ENCODE measurements around the gene TFPI.

Gene TFPI

GRCh38 chr2:187506416-187506815 lies 47.8 kb downstream of the TFPI start:
- Mint-ChIP-seq H3K36me3 (no peaks in the 10 kb centered on the region), H3K4me1 (no peaks in the 10 kb centered on the region), H3K9me3 (peaks cover 10% of the 10 kb centered on the region), H3K4me3 (no peak overlapping the region), H3K27ac (no peak overlapping the region)
- no peak for DNase-seq (ENCODE audit: low spot score in 2 of 2)
- no peak for ATAC-seq

- no peak for DNase-seq (ENCODE audit: low spot score in 2 of 2)
- H3K36me3 Mint-ChIP-seq = no peaks in the 10 kb centered on the region
- no peaks in the 10 kb centered on the region for H3K4me1 Mint-ChIP-seq
- H3K4me3 Mint-ChIP-seq = no peak overlapping the region
- no peak for ATAC-seq
- H3K27ac Mint-ChIP-seq = no peak overlapping the region
- peaks cover 9% of the 10 kb centered on the region for H3K9me3 Mint-ChIP-seq
Measured at GRCh38 chr2:187505065-187505672, 49.1 kb downstream of the TFPI start.

DNA sequence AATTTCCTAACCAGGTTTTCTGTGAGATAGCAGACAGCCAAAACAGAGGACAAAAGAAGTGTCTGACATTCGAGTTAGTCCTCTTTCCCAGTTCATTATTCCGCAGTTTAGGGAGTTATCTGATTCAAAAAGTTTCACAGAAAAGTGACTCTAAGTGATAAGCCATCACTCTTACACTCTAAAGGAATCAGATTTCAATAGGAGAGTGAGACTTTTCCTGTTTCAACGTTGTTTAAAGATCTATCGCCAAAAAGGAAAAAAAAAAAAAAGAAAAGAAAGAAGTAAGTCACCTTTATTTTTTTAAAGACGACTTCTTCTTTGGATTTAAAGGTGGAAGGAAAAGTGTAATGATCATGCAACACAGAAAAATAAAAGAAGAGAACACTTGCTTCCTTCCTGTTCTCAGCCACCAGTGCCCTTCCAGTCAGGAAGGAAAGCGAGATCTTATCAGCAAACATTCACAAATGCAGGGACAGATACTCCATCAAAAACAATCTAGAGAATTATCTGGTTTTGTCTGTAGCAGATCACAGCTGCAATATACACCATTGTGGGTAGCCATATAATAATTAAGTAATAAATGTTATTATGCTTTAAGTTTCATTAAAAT lies 49.8 kb downstream of the TFPI start:
- H3K36me3 Mint-ChIP-seq = no peaks in the 10 kb centered on the region
- no peak overlapping the region for H3K4me3 Mint-ChIP-seq
- H3K4me1 Mint-ChIP-seq = no peaks in the 10 kb centered on the region
- DNase-seq (ENCODE audit: low spot score in 2 of 2) = no peak
- no peak overlapping the region for H3K27ac Mint-ChIP-seq
- no peak for ATAC-seq
- H3K9me3 Mint-ChIP-seq = peaks cover 3% of the 10 kb centered on the region

- H3K9me3 Mint-ChIP-seq = peaks cover 3% of the 10 kb centered on the region
- no peaks in the 10 kb centered on the region for H3K36me3 Mint-ChIP-seq
- DNase-seq (ENCODE audit: low spot score in 2 of 2) (no peak), ATAC-seq (no peak)
- H3K4me1 Mint-ChIP-seq = no peaks in the 10 kb centered on the region
- no peak overlapping the region for H3K4me3 Mint-ChIP-seq
- H3K27ac Mint-ChIP-seq = no peak overlapping the region
Measured at GRCh38 chr2:187503700-187504099, 50.5 kb downstream of the TFPI start.

DNA sequence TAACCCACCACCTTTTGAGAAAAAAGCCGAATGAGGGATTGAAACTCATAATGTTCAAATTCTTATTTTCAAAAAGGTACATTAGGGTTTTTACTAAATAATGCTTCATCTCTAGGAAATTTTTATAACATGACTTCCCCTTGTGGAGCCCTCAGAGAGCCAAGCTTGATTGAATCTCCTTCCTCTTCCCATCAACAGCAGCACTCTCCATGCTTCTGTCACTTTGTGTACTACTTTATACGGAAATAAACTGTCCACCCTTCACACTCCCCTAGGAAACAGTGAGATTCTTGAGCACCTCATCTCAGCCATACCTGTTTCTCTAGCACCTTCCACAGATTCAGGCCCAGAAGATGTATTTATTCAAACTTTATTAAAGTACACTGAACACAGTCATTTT lies 51.8 kb downstream of the TFPI start:
- no peak overlapping the region for H3K27ac Mint-ChIP-seq
- no peaks in the 10 kb centered on the region for H3K36me3 Mint-ChIP-seq
- ATAC-seq = no peak
- H3K4me3 Mint-ChIP-seq = no peak overlapping the region
- H3K4me1 Mint-ChIP-seq = no peaks in the 10 kb centered on the region
- H3K9me3 Mint-ChIP-seq = no peaks in the 10 kb centered on the region
- no peak for DNase-seq (ENCODE audit: low spot score in 2 of 2)

GRCh38 chr2:187500585-187501359 lies 53.5 kb downstream of the TFPI start:
- H3K4me1 Mint-ChIP-seq = no peaks in the 10 kb centered on the region
- no peak for DNase-seq (ENCODE audit: low spot score in 2 of 2)
- ATAC-seq = no peak
- no peak overlapping the region for H3K27ac Mint-ChIP-seq
- H3K36me3 Mint-ChIP-seq = no peaks in the 10 kb centered on the region
- H3K9me3 Mint-ChIP-seq = no peaks in the 10 kb centered on the region
- H3K4me3 Mint-ChIP-seq = no peak overlapping the region

DNA sequence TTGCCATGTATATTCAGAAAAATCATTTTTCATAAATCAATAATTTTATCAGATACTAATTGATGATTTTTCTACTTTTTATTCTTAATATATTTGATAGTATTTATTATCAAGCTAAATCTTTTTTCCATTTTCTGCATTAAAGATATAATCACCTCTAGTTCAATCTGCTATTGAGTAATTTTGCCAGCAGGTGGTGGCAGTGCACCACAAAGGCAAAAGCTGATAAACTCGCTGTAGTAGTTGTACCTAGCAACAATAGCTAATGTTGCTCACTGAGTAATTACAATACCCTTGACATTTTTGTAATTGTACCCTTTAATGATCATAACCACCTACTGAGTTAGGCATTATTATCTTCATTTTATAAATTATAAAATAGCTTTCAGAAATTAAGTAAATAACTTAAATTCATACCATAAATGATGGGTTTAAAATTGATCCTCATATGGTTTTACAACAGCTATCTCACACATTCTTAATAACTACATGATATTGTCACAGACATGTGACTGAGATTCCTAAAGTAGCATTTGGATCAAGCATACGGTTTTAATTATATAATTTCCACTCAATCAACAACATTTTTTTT lies 54.2 kb downstream of the TFPI start:
- H3K27ac Mint-ChIP-seq = no peak overlapping the region
- no peaks in the 10 kb centered on the region for H3K9me3 Mint-ChIP-seq
- ATAC-seq (no peak), DNase-seq (ENCODE audit: low spot score in 2 of 2) (peak in 1 of 2 donors; percentile 50)
- no peaks in the 10 kb centered on the region for H3K36me3 Mint-ChIP-seq
- no peaks in the 10 kb centered on the region for H3K4me1 Mint-ChIP-seq
- H3K4me3 Mint-ChIP-seq = no peak overlapping the region

DNA sequence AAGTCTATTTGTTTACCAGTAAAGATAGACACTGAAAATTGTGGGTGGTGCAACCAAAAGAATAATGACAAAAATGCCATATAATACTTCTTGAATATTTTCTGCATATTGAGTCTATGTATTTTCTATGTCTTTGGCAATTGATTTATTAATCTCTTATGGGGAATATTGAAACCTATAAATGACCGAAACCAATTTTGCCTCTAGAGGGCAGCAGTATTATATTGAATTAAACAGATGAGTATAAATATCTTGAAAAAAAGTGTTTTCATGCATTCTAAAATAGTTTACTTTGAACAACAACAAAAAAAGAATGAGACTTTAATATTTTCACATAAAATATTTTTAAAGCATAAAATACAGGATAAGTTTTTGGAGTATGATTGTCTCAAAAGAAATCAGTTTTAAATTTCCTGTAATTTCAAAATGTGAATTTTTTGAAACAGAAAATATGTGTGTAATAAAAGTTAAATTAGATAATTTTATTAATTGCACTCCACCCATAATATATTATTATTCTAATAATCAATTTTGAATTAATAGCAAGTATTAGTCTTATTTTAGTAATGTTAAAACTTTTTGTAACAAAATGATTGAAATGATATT lies 56.3 kb downstream of the TFPI start:
- Mint-ChIP-seq H3K4me1 (no peaks in the 10 kb centered on the region), H3K9me3 (no peaks in the 10 kb centered on the region), H3K4me3 (no peak overlapping the region), H3K36me3 (no peaks in the 10 kb centered on the region), H3K27ac (no peak overlapping the region)
- ATAC-seq (no peak), DNase-seq (ENCODE audit: low spot score in 2 of 2) (no peak)

DNA sequence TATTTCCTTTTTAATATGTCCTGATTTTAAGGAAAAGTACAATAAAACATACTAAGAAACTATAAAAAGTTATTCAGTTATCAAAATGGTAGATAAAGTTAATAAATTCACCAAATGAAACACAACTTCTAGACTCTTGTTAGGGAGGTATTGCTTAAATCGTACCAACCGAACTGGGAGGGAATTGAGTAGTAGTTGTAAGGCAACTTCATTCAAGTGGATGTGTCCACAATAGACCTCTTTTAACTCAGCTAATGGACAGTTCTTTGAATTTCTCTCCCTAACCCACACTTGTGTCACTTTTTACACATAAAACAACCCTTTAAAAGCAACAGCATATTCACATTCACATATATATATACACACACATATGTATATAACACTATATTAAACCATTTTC lies 57.1 kb downstream of the TFPI start:
- Mint-ChIP-seq H3K36me3 (no peaks in the 10 kb centered on the region), H3K4me1 (no peaks in the 10 kb centered on the region), H3K4me3 (no peak overlapping the region), H3K9me3 (no peaks in the 10 kb centered on the region), H3K27ac (no peak overlapping the region)
- no peak for DNase-seq (ENCODE audit: low spot score in 2 of 2)
- no peak for ATAC-seq

DNA sequence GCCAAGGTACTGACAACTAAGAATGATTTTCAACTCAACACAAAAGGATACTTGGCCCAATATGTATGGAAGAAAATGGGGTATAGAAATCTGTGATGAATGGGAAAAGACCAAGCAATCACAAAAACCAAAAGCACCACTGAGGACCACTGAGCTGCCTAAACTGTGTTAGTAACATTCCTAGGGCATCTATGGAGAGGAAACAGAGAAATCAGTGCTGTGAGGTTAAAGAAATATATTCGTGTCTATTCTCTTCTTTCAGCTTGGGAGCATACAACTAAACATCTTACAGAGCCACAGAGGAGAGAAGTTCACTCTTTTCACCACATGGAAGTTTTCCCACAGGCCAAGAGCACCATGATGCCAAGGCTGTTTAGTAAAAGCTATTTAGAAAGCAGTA lies 58.9 kb downstream of the TFPI start:
- Mint-ChIP-seq H3K4me3 (no peak overlapping the region), H3K27ac (no peak overlapping the region), H3K9me3 (peaks cover 3% of the 10 kb centered on the region), H3K36me3 (no peaks in the 10 kb centered on the region), H3K4me1 (no peaks in the 10 kb centered on the region)
- no peak for ATAC-seq
- DNase-seq (ENCODE audit: low spot score in 2 of 2) = no peak

DNA sequence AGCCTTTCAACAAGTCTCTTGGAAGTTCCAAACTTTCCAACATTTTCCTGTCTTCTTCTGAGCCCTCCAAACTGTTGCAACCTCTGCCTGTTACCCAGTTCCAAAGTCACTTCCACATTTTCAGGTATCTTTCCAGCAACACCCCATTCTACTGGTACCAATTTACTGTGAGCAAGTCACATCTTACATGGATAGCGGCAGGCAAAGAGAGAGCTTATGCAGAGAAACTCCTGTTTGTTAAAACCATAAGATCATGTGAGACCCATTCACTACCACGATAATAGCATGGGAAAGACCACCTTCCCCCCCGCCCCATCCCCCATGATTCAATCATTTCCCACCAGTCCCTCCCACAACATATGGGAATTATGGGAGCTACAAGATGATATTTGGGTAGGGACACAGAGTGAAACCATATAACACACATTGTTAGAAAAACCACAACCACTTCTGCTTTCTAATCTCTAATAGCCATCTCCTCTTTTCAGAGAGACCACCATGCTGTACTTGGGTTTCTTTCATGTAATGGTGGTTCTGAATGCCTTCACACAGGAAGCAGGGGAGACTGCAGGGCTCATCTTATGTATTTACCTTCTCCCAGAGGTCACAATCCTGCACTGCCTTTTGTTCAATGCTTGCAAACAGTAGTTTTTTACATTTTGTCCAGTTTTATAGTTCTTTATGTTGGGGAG lies 60.2 kb downstream of the TFPI start:
- H3K36me3 Mint-ChIP-seq = no peaks in the 10 kb centered on the region
- H3K27ac Mint-ChIP-seq = no peak overlapping the region
- no peak overlapping the region for H3K4me3 Mint-ChIP-seq
- DNase-seq (ENCODE audit: low spot score in 2 of 2) (no peak), ATAC-seq (no peak)
- no peaks in the 10 kb centered on the region for H3K4me1 Mint-ChIP-seq
- H3K9me3 Mint-ChIP-seq = peaks cover 3% of the 10 kb centered on the region

GRCh38 chr2:187493180-187493579 lies 61.1 kb downstream of the TFPI start:
- Mint-ChIP-seq H3K36me3 (no peaks in the 10 kb centered on the region), H3K9me3 (peaks cover 7% of the 10 kb centered on the region), H3K4me3 (no peak overlapping the region), H3K4me1 (no peaks in the 10 kb centered on the region), H3K27ac (no peak overlapping the region)
- DNase-seq (ENCODE audit: low spot score in 2 of 2) (no peak), ATAC-seq (no peak)

DNA sequence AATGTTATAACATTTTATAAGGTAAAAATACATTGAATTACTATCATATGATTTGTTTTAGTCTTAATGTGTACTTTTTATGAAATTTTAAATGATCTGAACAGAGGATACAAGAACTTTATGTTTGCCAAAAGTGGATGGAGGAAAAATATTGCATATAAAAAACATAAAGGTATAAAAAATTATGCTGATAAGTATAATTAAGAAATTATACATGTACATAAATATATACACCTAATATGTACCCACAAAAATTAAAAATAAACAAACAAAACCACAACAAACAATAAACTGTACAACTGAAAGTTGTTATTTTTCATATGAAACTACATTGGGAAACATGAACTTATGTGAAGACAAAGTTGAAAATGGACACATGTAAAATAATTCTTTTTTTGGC lies 68.0 kb downstream of the TFPI start:
- no peaks in the 10 kb centered on the region for H3K4me1 Mint-ChIP-seq
- no peaks in the 10 kb centered on the region for H3K36me3 Mint-ChIP-seq
- no peak overlapping the region for H3K4me3 Mint-ChIP-seq
- no peak overlapping the region for H3K27ac Mint-ChIP-seq
- DNase-seq (ENCODE audit: low spot score in 2 of 2) (no peak), ATAC-seq (no peak)
- H3K9me3 Mint-ChIP-seq = peaks cover 6% of the 10 kb centered on the region

- H3K4me1 Mint-ChIP-seq = no peaks in the 10 kb centered on the region
- no peak for ATAC-seq
Measured at GRCh38 chr2:187485523-187485922, 68.7 kb downstream of the TFPI start.

GRCh38 chr2:187483537-187483936 lies 70.7 kb downstream of the TFPI start:
- H3K4me1 Mint-ChIP-seq = no peaks in the 10 kb centered on the region
- no peak for ATAC-seq
- no peaks in the 10 kb centered on the region for H3K9me3 Mint-ChIP-seq
- no peak for DNase-seq (ENCODE audit: low spot score in 2 of 2)
- H3K36me3 Mint-ChIP-seq = no peaks in the 10 kb centered on the region
- no peak overlapping the region for H3K27ac Mint-ChIP-seq
- H3K4me3 Mint-ChIP-seq = no peak overlapping the region

More at GRCh38 chr2:187485523-187485922, 68.7 kb downstream of the TFPI start:
- Mint-ChIP-seq H3K27ac (no peak overlapping the region), H3K4me3 (no peak overlapping the region), H3K9me3 (peaks cover 4% of the 10 kb centered on the region), H3K36me3 (no peaks in the 10 kb centered on the region)
- no peak for DNase-seq (ENCODE audit: low spot score in 2 of 2)

Measured in stimulated activated effector memory CD8-positive, alpha-beta T cell treated with anti-CD3 and anti-CD28 coated beads, Interleukin-12 subunit alpha, Interleukin-12 subunit beta, amount 100 ng/mL, for 72 hours (primary cell).